ENCODE results near the gene RHBG. TPM values are rescaled to one million over a fixed set of nuclear protein-coding genes. Genes with fewer than 3 reads are reported as not detected.

Gene RHBG
- total and polyA plus RNA-seq, 11 donors = 0.29 TPM; not detected in 10

GRCh38 chr1:156429313-156430060 is 60.5 kb downstream of the RHBG start:
- no peak for TF ChIP-seq POLR2A (IDR thresholded peaks at IDR 0.05)
- no peak for TF ChIP-seq CTCF (IDR thresholded peaks at IDR 0.05)
- intact Hi-C loops (cut with DNase I) = no loop called here
- 6 to 12% (median 8%) methylated on average over 13 of the region's 13 CpGs for WGBS, 4 donors
- no peak for ATAC-seq
- peaks cover 0 to 4% (median 0%) of the 10 kb centered on the region in 12 donors for H3K4me1 ChIP-seq
- H3K4me3 ChIP-seq = no peak overlapping the region
- no peak overlapping the region for H3K27ac ChIP-seq
- H3K36me3 ChIP-seq = no peaks in the 10 kb centered on the region
- no peaks in the 10 kb centered on the region for H3K9me3 ChIP-seq
- peaks cover 24 to 90% (median 65%) of the 10 kb centered on the region in 9 donors for H3K27me3 ChIP-seq
- DNase-seq = no peak

GRCh38 chr1:156430303-156430702 is 61.3 kb downstream of the RHBG start:
- Histone ChIP-seq H3K4me1 (peaks cover 0 to 4% (median under 1%) of the 10 kb centered on the region in 12 donors), H3K27me3 (peaks cover 24 to 91% (median 73%) of the 10 kb centered on the region in 9 donors), H3K36me3 (no peaks in the 10 kb centered on the region), H3K27ac (no peak overlapping the region), H3K9me3 (no peaks in the 10 kb centered on the region), H3K4me3 (no peak overlapping the region)
- WGBS, 4 donors = 15 to 18% (median 17%) methylated on average over 7 of the region's 7 CpGs
- TF ChIP-seq POLR2A (IDR thresholded peaks at IDR 0.05) (no peak), CTCF (IDR thresholded peaks at IDR 0.05) (no peak)
- no peak for DNase-seq
- no peak for ATAC-seq
- intact Hi-C loops (cut with DNase I) = no loop called here

GRCh38 chr1:156430866-156431265 is 61.9 kb downstream of the RHBG start:
- Histone ChIP-seq H3K4me3 (no peak overlapping the region), H3K9me3 (no peaks in the 10 kb centered on the region), H3K4me1 (peaks cover 0 to 7% (median 6%) of the 10 kb centered on the region in 12 donors), H3K36me3 (no peaks in the 10 kb centered on the region), H3K27me3 (peaks cover 29 to 94% (median 78%) of the 10 kb centered on the region in 9 donors), H3K27ac (no peak overlapping the region)
- TF ChIP-seq CTCF (IDR thresholded peaks at IDR 0.05) = no peak
- ATAC-seq (no peak), DNase-seq (no peak)
- WGBS, 4 donors = 20 to 37% (median 25%) methylated on average over 3 of the region's 3 CpGs
- intact Hi-C loops (cut with DNase I) = no loop called here

GRCh38 chr1:156431366-156431765 is 62.4 kb downstream of the RHBG start:
- DNase-seq (no peak), ATAC-seq (no peak)
- TF ChIP-seq CTCF (IDR thresholded peaks at IDR 0.05) = no peak
- TF ChIP-seq POLR2A (IDR thresholded peaks at IDR 0.05) = no peak
- no peaks in the 10 kb centered on the region for H3K36me3 ChIP-seq
- WGBS, 4 donors = 57 to 64% (median 62%) methylated on average over 4 of the region's 4 CpGs
- peaks cover 33 to 97% (median 83%) of the 10 kb centered on the region in 9 donors for H3K27me3 ChIP-seq
- intact Hi-C loops (cut with DNase I) = no loop called here
- no peak overlapping the region for H3K4me3 ChIP-seq
- H3K27ac ChIP-seq = no peak overlapping the region
- no peaks in the 10 kb centered on the region for H3K9me3 ChIP-seq
- H3K4me1 ChIP-seq = peaks cover 3 to 12% (median 9%) of the 10 kb centered on the region in 12 donors
